ENCODE measurements around the gene UIMC1.

UIMC1 gene

DNA sequence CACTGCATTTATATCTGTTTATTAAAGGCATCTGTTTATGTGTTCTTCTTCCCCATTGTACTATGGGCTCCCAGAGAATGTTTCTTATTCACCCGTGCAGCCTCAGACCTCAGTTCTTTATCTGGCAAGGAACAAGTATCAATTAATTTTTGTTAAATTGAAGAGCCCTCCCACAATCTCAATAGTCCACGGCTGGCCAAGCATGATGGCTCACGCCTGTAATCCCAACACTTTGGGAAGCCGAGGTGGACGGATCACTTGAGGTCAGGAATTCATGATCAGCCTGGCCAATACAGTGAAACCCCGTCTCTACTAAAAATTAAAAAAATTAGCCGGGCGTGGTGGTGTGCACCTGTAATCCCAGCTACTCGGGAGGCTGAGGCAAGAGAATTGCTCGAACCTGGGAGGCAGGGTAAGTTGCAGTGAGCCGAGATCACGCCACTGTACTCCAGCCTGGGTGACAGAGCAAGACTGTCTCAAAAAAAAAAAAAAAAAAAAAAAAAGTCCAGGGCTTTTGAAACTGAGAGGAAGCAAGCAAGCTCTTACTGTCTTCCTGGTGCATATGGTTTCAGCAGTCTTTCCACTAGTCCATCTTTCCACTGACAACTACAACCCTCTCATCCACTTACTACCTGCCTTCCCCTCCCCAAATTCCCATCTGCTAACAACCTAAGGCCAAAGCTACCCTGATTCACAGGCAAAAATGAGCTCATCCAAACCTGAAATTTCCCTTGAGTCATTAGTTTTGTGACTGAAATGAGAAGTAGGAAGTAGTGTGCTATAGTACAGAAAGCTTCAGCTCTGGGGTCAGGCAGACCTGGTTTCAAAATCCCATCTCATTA is 105.1 kb downstream of the UIMC1 start:
- DNase-seq: peak in 1 of 2 donors; percentile 45

DNA sequence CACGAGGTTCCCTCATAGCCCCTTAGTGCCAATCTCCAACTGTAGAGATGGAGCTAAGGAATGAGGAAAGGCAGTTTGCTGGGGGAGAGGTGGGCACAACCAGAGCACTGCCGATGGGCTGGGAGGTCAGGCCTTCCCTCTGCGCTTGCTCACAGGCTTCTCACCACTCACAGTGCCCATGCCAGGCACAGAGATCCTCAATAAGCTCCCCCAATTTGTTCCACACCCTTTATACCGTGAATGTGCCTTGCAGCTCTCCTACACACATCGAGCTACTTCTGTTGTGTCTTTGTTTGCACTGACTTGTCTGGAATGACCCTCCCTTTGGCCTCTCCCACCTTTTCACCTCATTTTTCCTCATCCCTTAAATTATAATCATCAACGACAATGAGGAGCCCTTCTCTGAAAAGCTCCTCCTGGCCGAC is 105.8 kb downstream of the UIMC1 start:
- no peak for DNase-seq

DNA sequence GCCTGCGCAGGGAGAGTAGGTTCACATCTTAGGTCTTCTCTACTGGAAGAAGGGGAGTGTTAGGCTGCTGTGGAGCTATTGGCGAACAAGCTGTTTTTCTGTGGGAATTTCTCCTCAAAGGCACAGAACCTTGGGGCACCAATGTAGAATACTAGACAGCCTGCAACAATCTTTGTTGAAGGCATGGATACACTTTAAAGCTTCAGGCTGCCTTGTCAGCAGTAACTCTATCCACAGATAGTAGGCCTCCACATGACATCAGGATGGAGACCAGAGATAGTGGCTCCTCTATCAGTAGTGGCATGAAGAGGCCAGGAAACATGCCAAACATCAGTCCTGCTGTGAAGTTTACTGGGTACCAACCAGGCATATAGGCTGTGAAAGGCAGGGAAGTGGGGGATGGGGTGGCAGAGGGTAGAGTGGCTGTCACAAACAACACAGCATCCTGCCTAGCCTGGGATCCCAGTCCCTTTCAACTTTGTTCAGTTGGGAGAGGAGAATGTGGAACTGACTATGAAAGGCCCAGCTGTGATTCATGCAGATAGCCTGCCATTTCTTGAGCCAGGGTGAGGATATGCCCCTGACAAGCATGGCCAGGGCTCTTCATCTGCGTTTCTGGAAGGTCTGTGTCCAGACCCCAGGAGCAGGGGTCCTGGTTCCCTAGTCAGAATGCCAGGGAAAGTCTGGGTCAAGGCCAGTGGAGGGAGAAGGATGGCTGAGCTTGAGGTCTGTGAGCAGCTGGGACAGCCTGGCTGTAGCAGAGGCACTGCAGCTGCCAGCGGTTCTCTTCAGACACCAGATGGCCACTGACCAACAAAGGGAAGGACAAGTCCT is 106.4 kb downstream of the UIMC1 start:
- no peak for DNase-seq

DNA sequence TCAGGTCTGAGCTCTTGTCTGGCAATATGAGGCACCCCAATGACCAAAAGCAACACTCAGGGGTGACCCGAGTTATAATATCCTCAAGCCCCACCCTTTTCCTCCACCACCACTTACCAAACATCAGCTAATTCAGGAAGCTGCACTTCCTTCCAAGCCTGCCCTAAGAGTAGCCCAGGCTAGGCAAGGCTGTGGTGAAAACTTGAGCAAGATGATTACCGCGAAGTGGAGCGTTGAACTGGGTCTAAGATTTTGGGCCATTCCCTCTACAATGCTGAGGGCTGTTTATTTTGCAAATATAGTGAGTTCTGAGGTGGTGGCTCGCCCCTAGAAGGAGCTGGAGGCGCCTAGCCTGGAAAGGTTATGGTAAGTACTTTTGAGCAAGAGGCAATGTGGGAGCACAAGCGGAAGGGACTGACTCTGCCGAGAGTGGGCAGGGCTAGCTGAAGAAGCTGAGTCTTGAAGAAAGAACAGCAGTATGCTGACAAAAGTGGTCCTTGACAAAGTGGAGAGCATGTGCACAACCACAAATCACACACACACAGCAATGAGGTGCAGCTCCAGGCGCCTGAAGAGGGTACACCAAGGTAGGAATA is 107.2 kb downstream of the UIMC1 start, which contains the start of gene HK3:
HK3 (minus strand) TSS at position 51 of the 596 bp plus-strand sequence. CDS start 3,187 bp downstream, outside the sequence.
- no peak for DNase-seq

DNA sequence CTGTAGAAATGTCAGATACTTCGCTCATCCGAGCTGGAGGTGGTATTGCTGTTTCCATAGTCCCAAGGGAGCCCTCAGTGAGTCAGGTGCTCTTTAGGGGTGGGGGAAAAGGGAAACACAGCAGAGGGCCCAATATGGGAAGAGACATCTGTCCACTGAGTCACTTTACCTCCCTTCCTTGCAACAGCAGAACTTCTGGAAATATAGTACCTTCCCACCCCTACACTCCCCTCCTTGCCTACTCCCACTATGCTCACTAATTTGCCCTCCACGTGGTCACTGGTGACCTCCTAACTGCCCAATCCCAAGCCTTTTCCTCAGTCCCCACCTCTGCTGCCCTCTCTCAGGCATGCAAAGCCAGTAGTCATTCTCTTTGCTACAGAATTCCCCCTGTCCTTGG is 109.3 kb downstream of the UIMC1 start:
- DNase-seq: no peak

DNA sequence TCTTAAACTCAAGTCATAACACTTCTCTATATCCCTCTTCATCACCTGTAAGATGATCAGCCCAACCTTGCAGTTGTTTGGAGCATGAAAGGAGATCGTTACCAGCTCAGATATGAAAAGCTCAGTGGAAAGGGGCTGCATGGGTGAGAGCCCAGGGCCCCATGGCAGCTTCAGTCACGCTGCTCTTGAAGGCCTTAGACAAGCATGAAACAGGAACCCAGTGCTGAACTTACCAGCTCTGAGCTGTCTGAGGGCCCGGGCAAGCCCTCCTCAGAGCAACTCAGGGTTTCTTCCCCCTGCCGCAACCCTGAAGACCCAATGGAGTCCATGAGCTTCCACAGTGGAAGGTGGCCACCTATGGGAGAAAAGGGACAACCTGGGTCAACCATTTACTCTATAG is 110.7 kb downstream of the UIMC1 start:
- no peak for DNase-seq

DNA sequence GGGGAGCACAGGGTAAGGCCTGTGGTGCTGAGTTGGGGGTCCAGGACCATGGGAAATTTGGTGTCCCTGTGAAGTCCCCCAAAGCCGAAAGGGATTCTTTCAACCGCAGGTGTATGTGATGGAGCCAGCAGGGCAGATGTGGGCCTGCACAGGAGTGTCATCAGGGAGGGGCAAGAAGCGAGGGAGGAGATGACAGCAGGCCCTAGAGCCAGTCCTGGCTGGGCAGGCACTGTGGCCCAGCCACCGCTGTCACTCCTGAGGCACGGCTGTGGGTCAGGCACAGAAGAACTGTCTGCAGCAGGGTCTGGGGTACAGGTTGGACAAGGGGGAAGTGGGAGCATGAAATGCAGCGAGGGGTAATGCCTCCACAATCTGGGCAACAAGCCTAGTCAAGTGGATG is 112.3 kb downstream of the UIMC1 start:
- DNase-seq: no peak

DNA sequence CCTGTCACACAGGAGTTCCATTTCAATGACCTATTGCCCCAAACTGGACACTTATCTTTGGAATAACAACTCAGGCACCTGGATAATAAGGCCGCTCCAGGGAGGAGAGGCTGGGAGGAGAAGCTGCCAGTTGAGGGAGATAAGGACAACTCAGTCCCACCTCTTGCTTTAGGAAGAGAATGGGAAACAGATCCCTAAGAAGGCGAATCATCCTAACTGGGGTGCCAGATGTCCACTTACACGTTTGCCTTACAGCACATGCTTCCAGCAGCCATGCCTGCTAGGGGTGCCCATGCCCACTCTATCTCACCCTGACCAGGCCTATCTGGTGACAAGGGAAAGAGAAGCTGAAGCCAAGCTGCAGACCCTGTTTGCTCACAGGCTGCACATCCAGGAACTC is 113.9 kb downstream of the UIMC1 start:
- DNase-seq: no peak

DNA sequence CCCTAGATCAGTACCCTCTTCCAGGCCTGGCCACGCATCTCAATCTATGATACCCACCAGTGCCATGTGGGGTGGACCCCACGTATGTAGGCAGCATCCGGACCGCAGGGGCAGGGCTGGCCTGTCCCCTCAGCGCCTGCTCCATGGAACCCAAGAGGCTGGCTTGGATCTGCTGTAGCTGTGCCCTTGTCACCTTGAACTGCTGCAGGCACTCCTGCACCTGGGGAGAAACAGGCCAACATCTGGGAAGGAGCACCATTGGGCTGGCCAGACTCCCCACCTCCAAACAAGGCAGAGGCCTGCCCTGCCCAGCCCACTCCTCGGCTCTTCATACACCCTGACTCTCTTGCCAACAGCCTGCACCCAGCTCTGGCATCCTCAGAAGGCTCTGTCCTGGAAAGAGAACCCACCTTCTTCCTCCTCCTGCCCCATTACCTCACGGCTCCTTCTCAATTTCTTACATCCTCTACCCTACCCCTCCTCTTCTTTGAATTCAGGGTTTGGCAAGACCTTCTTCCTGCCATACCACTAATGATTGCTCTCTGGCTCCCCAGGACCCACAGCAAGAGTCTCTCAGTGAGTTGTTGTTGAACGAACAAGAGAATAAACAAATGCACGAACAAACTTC is 115.1 kb downstream of the UIMC1 start:
- DNase-seq: no peak

DNA sequence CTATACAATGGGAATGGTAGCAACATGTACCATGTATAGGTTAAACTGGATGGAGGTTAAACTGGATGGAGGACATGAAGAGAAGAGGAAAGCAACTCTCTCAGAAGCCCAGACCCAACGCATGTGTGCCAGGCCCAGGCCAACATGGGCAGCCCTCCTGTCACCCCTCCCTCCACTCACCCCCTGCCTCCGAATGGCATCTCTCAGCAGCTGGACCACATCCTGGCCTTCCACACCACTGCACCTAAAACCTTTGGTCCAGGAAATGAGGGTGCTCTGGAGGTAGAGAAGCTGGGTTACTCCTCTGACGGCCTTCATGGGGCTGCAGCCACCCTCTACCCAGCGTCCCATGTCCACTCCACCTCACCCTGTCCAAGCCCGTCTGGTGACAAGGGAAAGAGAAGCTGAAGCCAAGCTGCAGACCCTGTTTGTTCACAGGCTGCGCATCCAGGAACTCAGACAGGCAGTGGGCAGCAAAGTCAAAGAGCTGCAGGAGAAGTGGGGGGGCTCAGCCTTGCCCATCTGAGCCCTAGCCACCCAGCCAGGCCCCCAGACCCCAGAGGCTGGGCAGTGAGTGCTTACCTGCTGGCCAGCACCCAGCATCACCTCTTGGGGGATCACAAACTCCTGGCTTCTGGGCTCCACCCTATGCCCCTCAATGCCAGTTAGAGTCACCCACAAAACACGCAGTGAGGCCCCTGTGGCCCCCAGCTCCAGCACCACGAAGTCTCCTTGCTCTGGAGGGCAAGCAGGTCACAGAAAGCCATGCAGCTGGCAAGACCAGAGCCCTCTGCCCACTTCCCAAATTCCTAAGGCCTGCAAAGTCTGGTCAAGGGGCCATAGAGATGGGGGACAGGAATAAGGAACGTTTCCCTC is 115.9 kb downstream of the UIMC1 start:
- DNase-seq: no peak

DNA sequence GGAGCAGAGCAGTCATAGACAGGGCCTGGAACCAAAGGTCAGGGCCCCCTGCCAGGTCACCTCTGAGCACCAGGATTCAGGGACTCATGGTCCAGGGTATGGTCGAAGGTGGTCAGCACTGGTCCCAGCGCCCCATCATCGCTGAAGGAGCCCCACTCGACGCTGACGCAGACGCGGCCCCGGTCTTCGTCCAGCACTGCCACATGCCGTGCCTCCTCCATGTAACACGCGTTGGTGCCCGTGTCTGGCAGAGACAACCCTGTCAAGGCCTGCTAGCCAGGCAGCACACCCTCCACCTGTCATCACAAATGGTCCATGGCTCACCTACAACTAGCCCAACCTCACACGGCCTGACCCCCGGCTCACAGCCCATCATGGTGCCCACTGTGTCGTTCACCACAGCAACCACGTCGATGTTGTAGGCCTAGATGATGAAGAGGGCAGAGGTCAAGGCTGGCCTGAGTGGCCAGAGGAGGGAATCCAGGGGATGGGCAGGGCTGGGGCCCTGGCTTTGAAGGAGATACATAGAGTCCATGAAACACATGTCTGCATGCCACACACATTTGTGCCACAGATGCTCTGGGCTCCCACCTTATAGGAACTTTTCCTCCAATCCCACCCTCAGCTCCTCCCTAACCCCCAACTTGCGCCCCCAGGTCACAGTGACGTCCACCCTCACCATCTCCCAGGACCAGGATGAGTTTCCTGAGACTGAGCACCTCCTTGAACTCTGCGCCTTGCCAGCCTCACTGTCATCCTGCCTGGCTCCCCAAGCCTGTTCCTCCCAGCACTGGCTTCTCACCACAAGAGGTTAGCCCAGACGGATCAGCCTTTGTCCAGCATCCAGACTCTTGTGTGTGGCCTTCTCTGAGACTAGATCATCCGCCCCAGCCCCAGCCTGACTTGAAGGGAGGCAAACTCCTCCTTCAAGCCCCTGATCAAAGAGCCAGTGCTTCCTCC is 117.0 kb downstream of the UIMC1 start:
- no peak for DNase-seq

DNA sequence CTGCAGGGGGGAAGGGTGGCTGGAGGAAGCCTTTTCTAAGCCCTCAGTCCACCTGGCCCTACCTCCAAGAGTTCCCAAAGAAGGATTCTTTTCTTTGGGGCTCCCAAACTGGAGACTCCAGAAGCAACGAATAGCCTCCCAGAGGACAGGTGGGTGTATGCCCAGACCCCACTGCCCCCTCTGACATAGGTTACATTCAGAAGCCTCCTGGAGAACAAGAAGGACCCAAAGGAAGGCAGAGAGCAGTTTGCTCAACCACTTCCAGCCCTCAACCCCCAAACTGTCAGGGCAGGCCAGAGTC is 117.8 kb downstream of the UIMC1 start:
- DNase-seq: no peak

DNA sequence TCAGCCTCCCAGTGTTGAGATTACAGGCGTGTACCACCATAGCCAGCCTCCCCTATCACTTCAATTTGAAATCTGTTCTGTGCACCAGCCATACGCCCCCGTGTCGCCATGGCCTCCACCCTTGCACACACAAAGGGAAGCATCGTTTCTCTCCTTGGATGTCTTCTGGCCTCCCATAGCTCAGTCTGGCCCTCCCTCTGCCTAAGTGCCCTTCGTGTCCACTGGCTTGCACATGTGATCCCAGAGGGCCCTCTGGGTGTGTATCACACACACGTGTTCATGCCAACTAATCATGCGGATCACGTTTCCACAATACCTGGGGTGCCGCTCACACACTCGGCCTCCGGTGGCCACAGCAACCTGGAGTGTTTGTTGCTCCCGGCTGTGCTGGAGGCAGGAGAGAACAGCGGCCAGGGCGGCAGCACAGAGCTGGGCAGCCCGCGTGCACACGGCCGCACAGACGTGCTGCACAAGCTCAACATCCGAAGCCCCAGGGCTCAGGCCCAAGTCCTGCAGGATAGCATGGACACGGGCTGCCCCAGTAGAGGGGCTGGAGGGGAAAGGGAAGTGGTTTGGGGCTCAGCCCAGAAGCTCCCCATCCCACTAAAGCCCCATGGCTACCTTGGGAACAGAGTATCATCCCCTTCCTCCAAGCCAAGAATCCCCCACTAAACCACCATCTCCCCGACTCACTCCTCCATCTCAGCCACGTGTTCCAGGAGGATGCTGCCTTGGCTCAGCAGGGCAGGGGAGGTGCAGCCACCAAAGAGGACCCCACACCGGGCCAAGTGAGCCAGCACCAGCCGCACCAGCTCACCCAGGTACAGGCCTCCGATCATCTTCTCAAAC is 118.3 kb downstream of the UIMC1 start:
- no peak for DNase-seq

DNA sequence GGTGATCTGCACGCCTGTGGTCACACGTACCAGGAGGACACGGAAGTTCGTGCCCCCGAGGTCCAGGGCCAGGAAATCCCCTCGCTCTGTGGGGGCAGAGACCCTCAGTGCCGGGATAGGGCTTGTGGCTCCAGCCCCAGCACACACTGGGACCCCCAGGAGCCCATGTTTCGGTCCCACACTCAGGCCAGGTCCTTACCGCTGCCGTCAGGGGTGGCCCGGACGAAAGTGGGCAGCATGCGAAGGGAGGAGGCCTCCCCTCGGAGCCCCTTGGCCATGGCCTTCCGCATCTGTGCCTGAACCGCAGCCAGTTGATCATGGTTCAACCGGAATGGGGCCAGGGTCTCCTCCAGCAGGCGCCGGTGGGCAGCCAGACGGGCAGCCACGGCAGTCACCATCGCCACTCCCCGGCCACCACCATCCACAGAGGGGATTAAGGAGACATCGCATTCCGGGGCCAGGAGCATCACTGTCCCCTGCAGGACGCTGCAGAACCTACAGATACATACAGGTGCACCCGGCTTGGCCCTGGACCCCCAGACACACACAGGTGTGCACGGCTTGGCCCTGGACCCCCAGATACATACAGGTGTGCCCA is 119.2 kb downstream of the UIMC1 start:
- no peak for DNase-seq

DNA sequence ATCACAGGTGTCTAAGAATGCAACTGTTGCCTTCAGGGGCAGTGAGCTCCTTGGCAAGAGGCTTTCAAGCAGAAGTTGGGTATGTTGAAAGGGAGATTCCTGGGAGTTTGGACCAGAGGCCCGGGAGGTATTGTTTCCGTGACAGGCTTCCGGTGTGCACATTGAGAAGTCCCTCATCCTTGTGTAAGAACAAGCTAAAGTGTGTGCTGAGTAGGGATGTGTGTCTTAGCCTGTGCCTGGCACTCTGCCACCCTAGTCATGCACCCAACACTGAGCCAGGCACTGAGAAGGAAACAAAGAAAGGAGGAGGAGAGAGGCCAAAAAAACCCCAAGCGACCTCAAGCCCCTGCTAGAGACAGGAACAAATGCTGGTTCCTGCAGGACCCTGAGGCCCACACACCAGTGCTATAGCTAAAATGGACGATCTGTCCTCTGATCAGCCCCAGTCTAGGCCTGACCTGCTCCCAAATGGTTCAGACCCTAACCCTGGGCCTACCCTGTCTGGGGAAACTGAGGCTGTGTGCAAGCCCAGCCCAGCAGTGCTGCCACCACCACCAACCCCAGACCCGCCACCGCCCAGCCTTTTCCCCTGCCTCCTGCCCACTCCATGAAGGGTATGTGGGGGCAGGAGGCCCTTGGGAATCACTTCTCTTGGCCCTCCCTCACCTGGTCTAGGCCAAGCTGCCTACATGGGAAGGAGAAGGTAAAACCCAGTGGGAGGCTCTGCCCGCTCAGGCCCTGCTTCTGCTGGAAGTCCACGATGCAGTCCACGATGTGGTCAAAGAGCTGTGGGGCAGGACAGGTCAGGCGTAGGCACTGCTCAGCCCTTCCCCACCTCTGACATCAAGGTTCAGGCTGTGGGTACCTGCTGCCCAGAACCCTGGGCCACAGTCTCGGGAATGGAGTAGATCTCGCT is 120.0 kb downstream of the UIMC1 start:
- no peak for DNase-seq

DNA sequence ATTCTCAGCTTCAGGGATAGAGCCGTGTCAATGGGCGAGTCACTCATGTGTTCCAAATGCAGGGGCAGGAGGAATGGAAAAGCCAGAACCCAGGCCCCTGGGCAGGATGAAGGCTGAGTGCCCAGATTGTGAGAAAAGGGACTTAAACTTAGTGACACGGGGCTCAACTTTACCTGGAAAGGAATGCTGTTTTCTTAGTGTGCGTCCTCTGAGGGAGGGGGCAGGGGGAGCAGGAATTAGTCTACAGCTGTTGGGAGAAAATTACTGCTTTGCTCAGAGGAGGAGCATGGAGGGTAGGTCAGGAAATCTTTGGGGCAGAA is 122.0 kb downstream of the UIMC1 start:
- no peak for DNase-seq

DNA sequence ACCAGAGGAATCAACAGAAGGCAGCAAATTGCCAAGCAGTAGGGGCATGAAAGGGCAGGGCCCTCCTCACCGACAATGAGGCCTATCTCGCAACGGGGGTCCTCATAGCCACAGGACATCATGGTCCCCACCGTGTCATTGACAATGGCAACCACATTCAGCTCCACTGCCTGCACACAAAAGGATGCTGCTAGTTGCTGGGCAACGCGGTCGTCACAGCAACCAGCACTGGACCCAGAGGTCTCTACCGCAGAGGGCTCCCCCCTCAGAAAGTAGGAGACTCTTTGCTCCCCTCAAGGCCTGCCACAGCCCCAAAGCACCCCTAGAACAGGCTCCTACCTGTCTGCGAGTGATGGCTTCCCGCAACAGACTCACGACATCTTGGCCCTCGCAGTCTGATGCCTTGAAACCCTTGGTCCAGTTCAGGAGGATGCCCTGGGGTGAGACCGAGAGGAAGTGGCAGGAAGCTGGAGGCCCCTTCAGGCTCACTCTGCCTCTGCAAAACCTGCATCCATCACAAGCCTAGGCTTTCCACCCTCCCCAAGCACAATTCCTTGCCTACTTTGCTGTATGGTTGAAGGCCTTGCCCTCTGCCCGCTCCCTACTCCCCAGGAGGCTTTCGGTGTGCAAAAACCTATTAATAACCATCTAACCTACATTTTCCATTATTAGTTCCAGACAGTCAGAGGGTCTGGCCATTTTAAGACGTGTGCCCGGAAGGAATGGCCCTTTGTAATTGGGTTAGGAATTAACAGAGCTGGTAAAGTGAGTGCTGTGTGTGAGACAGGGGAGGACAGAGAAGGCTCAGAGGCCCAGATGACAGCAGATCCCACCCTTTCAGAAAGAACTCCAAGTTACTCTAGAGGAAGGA is 122.6 kb downstream of the UIMC1 start:
- DNase-seq: no peak

DNA sequence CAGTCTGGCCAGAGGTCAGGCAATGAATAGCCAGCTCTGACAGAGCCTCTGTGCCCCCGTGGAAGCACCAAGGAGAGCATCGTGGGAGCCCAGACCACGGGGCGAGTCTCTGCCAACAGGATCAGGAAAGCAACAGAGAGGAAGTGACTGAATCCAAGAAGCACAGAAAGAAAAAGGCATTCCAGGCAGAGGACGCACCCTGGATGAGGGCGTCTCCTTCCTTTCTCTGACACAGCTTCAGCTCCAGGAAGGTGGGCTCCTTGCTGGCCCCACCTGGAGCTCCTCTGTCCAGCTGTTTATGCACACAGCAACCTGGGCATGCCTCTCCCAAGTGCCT is 124.0 kb downstream of the UIMC1 start:
- DNase-seq: no peak
